ENCODE data around the gene ARHGEF17. TPM values are rescaled to one million over a fixed set of nuclear protein-coding genes. Genes with fewer than 3 reads are reported as not detected.

Gene ARHGEF17
- total and polyA plus RNA-seq, 2 experiments from 2014 or later: 30.2 to 35.6 TPM

DNA sequence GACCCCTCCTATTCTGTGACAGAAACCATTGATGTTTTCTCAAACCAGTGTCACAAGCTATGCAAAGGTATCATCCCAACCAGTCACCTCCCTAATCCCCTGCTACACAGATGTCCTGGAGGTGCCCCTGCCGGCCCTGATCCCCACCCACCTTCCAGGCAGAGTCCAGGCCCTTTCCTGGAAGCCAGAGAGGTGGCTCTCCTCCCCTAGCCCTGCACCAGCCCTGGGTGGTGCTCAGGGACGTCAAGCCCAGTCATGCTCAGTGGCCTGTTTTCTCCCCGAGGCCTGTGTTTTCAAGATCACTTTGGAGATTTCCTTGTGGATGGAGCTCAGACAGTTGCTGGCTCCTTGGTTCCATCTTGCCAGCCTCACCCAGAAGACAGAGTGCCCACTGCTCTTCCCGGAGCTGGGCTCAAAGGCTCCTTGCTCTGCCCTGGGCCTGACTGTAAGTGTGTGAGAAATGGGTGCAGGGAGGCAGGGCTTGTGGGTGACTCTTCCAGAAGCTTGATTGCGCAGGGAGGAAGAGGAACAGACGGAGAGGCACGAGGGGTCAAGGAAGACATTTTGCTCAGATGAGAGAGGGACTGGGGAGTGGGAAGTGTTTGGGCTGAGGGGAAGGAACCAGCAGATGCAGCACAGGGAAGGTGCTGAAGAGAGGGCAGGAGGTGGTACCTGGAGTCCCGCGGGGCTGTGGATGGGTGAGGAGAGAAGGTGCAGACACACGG lies 24.6 kb upstream of the ARHGEF17 start:
- H3K27me3 ChIP-seq: no peaks in the 10 kb centered on the region
- no peak overlapping the region for H3K4me3 ChIP-seq
- DNase-seq (ENCODE audit: low spot score): no peak
- peaks cover 4% of the 10 kb centered on the region for H3K4me1 ChIP-seq (ENCODE audit: insufficient read depth)
- H3K27ac ChIP-seq: no peak overlapping the region
- WGBS (ENCODE audit: low lambda C conversion rate, missing lambda C conversion rate): 78% methylated on average over 10 of the region's 10 CpGs
- H3K9me2 ChIP-seq (replicated peaks; ENCODE audit: insufficient read depth): no peaks in the 10 kb centered on the region
- H3K4me2 ChIP-seq: no peak overlapping the region
- H3K36me3 ChIP-seq (replicated peaks; ENCODE audit: insufficient read depth, low read depth): no peaks in the 10 kb centered on the region
- H3K79me2 ChIP-seq: no peaks in the 10 kb centered on the region
- no peaks in the 10 kb centered on the region for H4K20me1 ChIP-seq (ENCODE audit: insufficient read depth, poor library complexity, severe bottlenecking)
- no peak overlapping the region for H2AFZ ChIP-seq
- TF ChIP-seq, protein P1, sequence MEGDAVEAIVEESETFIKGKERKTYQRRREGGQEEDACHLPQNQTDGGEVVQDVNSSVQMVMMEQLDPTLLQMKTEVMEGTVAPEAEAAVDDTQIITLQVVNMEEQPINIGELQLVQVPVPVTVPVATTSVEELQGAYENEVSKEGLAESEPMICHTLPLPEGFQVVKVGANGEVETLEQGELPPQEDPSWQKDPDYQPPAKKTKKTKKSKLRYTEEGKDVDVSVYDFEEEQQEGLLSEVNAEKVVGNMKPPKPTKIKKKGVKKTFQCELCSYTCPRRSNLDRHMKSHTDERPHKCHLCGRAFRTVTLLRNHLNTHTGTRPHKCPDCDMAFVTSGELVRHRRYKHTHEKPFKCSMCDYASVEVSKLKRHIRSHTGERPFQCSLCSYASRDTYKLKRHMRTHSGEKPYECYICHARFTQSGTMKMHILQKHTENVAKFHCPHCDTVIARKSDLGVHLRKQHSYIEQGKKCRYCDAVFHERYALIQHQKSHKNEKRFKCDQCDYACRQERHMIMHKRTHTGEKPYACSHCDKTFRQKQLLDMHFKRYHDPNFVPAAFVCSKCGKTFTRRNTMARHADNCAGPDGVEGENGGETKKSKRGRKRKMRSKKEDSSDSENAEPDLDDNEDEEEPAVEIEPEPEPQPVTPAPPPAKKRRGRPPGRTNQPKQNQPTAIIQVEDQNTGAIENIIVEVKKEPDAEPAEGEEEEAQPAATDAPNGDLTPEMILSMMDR (IDR thresholded peaks at IDR 0.05; ENCODE audit: poor library complexity): no peak
- TF ChIP-seq EZH2 (IDR thresholded peaks at IDR 0.05; ENCODE audit: borderline replicate concordance) (no peak), EZH2phosphoT487 (IDR thresholded peaks at IDR 0.05; ENCODE audit: low read depth, severe bottlenecking, unreplicated experiment) (no peak)
- H3K9me3 ChIP-seq (ENCODE audit: low read depth): no peaks in the 10 kb centered on the region

DNA sequence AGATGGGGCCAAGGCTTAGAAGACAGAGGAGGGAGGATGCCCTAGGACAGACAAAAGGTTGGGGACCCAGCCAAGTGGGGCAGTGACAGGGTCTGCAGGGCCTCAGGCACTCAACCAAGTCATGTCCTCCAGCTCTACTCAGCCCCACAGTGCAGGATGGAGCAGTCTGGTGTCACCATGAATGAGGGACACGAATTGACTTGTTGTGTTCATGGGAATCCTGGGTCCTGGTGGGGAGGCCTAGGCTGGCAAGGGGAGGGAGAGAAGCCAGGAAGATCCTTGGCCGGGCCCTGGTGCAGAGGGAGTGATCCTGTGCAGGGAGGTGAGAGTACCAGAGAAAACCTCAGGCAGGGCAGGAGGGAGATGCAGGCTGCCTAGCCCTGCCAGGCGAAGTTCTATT lies 24.0 kb upstream of the ARHGEF17 start:
- H2AFZ ChIP-seq: no peak overlapping the region
- H3K4me1 ChIP-seq (ENCODE audit: insufficient read depth): peaks cover 11% of the 10 kb centered on the region
- H3K27me3 ChIP-seq: no peaks in the 10 kb centered on the region
- no peaks in the 10 kb centered on the region for H3K9me2 ChIP-seq (replicated peaks; ENCODE audit: insufficient read depth)
- H4K20me1 ChIP-seq (ENCODE audit: insufficient read depth, poor library complexity, severe bottlenecking): no peaks in the 10 kb centered on the region
- H3K9me3 ChIP-seq (ENCODE audit: low read depth): no peaks in the 10 kb centered on the region
- TF ChIP-seq EZH2phosphoT487 (IDR thresholded peaks at IDR 0.05; ENCODE audit: low read depth, severe bottlenecking, unreplicated experiment) (no peak), EZH2 (IDR thresholded peaks at IDR 0.05; ENCODE audit: borderline replicate concordance) (no peak)
- TF ChIP-seq, protein P1 (IDR thresholded peaks at IDR 0.05; ENCODE audit: poor library complexity): no peak
- no peak for DNase-seq (ENCODE audit: low spot score)
- H3K4me3 ChIP-seq: no peak overlapping the region
- no peaks in the 10 kb centered on the region for H3K36me3 ChIP-seq (replicated peaks; ENCODE audit: insufficient read depth, low read depth)
- WGBS (ENCODE audit: low lambda C conversion rate, missing lambda C conversion rate): 82% methylated on average over 3 of the region's 3 CpGs
- no peak overlapping the region for H3K4me2 ChIP-seq
- no peak overlapping the region for H3K27ac ChIP-seq
- H3K79me2 ChIP-seq: no peaks in the 10 kb centered on the region

DNA sequence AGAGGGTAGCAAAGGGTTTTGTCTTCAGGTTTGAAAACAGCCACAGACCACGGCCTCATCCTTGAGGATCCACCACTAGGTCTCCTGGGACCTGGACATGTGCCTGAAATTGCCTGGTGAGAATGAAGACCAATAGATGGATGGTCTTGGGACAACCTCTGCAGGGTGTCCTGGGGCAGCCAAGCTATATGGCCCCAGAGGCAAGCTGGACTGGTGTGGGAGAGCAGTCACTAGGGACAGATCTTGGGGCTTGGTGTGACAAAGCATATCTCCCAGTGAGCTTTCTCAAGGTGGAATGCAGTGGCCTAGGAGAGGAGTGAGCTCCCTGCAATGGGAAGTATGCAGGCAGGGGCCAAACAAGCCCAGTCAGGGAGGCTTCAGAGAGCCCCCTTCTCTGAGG lies 22.4 kb upstream of the ARHGEF17 start:
- Histone ChIP-seq H3K4me2 (no peak overlapping the region), H2AFZ (no peak overlapping the region), H3K27ac (no peak overlapping the region), H3K4me1 (ENCODE audit: insufficient read depth) (peaks cover 13% of the 10 kb centered on the region), H3K9me2 (replicated peaks; ENCODE audit: insufficient read depth) (no peaks in the 10 kb centered on the region), H3K27me3 (no peaks in the 10 kb centered on the region), H3K4me3 (no peak overlapping the region), H3K79me2 (no peaks in the 10 kb centered on the region), H3K36me3 (replicated peaks; ENCODE audit: insufficient read depth, low read depth) (no peaks in the 10 kb centered on the region), H4K20me1 (ENCODE audit: insufficient read depth, poor library complexity, severe bottlenecking) (no peaks in the 10 kb centered on the region), H3K9me3 (ENCODE audit: low read depth) (no peaks in the 10 kb centered on the region)
- DNase-seq (ENCODE audit: low spot score): no peak
- WGBS (ENCODE audit: low lambda C conversion rate, missing lambda C conversion rate): 100% methylated on average over 1 of the region's 1 CpG
- no peak for TF ChIP-seq EZH2 (IDR thresholded peaks at IDR 0.05; ENCODE audit: borderline replicate concordance)
- TF ChIP-seq EZH2phosphoT487 (IDR thresholded peaks at IDR 0.05; ENCODE audit: low read depth, severe bottlenecking, unreplicated experiment): no peak
- TF ChIP-seq, protein P1 (IDR thresholded peaks at IDR 0.05; ENCODE audit: poor library complexity): no peak
